Frontal cortex (tissue), 4 donors: ENCODE data around the gene MISP. TPM values are rescaled to one million over a fixed set of nuclear protein-coding genes. Genes with fewer than 3 reads are reported as not detected.
A peak's percentile ranks its signal among the peaks of the same experiment; 100 is the strongest.
"Not testable (repeated sequence)": the region's sequence is repeated elsewhere in the genome, so short reads cannot be mapped to it uniquely, and the experiment has no call there.

Experiments
- DNase-seq, 2 donors: peaks; one replicate each; pipeline ENCODE4 v3.0.0; 2012; ENCODE audit warnings: low spot score in 2 of 2
- FAIRE-seq: peaks from 2 replicates; lab custom pipeline; 2012; peaks lifted over from hg19 to GRCh38; lab: Jason Lieb, UNC
- total RNA-seq: library from RNA; depleted of rRNA; stranded (reverse); fragments of >200 nt; gene quantifications from one replicate; pipeline ENCODE4 v1.2.3, GENCODE V29; 2014
- donor health status: control.
- donor health status: control.
- donor health status: control.

MISP gene, protein sequence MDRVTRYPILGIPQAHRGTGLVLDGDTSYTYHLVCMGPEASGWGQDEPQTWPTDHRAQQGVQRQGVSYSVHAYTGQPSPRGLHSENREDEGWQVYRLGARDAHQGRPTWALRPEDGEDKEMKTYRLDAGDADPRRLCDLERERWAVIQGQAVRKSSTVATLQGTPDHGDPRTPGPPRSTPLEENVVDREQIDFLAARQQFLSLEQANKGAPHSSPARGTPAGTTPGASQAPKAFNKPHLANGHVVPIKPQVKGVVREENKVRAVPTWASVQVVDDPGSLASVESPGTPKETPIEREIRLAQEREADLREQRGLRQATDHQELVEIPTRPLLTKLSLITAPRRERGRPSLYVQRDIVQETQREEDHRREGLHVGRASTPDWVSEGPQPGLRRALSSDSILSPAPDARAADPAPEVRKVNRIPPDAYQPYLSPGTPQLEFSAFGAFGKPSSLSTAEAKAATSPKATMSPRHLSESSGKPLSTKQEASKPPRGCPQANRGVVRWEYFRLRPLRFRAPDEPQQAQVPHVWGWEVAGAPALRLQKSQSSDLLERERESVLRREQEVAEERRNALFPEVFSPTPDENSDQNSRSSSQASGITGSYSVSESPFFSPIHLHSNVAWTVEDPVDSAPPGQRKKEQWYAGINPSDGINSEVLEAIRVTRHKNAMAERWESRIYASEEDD
- 0.41 TPM for total RNA-seq

GRCh38 chr19:750640-751423, at the start of gene MISP:
Gene MISP, plus strand, starts transcription at chr19:751112. Its CDS starts 5,835 bp downstream, at chr19:756947.
- no peak for DNase-seq
- no peak for FAIRE-seq

GRCh38 chr19:702847-703246, 48.1 kb upstream of the MISP start:
- FAIRE-seq, DNase-seq: not testable (repeated sequence)

DNA sequence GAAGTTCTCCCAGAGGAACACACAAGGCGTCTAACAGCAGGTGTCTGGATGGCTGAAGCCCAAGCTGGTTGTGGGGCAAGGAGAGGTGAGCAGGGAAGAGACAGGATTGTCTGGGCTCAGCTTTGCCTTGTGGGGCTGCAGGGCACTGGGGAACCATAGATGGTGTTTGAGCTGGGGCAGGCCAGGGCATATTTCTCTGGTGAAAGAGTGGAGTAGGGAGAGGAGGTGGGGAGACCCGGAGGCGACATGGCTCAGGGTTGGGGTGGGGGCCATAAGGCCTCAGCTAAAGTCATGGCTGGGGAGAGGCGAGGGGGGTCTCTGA, 47.6 kb upstream of the MISP start:
- no peak for DNase-seq
- no peak for FAIRE-seq

- DNase-seq (peak in 1 of 2 donors; percentile 57), FAIRE-seq (no peak)
Observed at GRCh38 chr19:703651-704446, 47.1 kb upstream of the MISP start.

GRCh38 chr19:704447-704741, 46.5 kb upstream of the MISP start:
- DNase-seq (no peak), FAIRE-seq (no peak)

DNA sequence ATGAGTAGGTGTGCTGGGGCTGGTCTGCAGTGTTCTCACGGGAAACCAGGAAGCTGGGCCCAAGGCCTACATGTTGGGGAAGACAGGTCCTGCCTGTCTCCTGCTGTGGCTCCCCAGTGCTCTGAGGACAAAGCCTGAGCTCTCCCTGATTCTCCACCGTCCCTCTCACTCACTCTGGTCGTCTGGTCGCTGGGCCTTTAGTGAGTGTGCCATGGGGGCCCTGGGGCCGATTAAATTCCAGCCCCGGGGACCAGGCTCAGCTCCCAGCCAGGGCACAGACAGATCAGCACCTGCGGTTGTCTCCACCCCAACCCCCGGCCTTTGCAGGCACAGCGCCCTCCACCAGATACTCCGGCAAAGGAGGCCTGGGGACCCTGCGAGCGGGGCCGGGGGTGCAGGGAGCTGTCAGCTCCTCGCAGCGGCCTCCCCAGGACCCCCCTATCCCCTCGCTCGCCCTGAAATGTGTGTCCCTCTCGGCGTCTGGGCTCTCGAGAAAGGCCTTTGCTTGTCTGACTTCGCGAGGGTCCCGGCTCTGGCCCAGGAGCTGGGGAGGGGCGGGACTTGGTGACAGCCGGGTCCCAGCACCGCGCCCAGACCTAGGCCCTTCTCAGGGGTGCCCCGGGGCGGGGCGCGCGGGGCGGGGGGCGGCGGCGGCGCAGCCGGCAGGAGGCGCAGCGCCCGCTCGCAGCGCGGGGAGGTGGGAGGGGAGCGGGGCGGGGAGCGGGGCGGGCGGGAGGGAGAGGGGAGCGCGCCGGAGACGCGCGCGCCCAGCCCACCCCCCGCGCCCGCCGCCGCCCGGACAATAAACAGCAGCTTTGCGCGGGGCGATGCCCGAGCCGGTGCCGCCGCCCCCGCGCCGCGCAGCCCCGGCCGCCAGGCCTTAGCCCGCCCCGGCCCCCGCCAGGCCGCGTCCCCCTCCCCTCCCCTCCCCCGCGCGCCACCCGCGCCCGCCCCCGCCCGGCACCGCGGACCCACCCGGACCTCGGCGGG, 42.5 kb upstream of the MISP start, which contains the start of gene PALM:
PALM (plus strand) TSS at position 782 of the 990 bp plus-strand sequence. CDS start 212 bp downstream, outside the sequence.
- FAIRE-seq: no peak

GRCh38 chr19:709196-709964, 41.5 kb upstream of the MISP start:
- FAIRE-seq (no peak), DNase-seq (no peak)

More for the DNA sequence above, 42.5 kb upstream of the MISP start, which contains the start of gene PALM:
- DNase-seq: peak; percentile 58 to 71

GRCh38 chr19:709965-710571, 40.8 kb upstream of the MISP start:
- no peak for DNase-seq
- FAIRE-seq: no peak

DNA sequence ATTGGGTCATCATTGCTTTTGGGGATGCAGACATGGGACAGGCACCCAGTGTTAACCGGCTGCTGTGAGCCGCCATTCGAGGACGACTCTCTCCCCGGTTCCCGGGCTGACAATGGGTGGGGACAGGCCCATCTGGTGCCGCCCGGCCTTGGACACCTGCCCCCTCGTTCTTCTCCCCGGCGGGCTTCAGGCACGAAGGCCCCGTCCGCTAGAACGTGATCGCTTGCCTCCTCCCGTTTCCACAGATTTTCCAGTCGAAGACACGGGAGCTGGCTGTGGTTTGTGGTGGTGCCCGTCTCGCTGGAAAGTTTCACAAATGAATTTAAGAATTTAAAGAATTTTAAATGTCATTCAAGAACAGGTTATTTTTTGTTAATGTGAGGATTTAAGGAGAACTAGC, 40.1 kb upstream of the MISP start:
- no peak for DNase-seq

GRCh38 chr19:711254-711653, 39.7 kb upstream of the MISP start:
- FAIRE-seq: no peak
- no peak for DNase-seq

More for the DNA sequence above, 40.1 kb upstream of the MISP start:
- no peak for FAIRE-seq

DNA sequence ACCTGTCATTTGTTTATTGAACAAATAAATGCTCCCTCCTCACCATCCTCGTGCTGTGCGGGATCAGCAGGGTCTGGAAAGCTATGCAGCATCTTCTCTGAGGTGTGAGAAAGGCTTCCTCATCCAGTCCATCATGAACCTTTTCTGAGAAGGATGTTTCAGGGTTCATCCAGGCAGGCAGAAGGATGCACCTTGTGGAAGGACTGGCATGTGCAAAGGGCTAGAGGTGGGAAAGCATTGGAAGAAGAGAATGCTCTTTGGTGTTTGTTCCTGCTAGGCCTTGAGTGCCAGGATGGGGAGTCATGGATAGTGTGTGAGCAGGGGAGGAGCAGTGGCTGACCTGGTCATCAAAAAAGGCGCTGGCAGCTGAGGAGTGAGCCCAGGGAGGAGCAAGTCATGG, 35.6 kb upstream of the MISP start:
- DNase-seq (no peak), FAIRE-seq (no peak)

DNA sequence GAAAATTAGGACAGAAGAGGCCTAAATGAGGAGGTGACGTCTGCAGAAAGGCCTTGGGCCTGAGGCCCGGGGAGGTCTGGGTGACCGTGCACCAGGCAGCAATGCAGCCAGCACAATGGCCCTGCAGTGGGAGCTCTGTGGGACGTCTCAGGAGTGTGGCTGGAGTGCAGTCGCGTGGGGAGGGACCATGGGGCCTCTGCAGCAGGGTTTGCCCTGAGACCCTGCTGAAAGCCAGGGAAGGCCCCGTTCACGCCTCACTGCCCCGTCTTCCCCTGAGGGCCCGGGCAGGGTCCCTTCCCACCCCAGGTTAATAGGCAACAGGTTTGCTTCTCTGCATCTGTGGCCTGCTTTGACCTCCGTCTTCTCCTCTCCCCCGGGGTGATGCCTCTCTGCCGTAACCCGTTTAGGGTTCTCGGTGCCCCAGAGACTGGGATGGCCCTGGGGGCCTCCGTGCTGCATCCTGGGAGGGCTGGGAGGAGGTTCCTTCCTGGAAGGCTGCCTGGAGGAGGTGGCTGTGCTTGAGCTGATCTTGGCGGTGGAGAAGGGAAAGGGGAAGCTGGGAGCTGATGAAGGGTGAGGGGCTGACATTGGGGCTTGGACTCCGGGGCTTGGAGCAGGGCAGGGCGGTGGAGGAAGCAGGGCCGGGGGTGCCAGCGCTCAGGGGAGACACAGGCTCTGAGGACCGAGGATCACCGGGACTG, 32.5 kb upstream of the MISP start:
- FAIRE-seq: no peak
- no peak for DNase-seq

- DNase-seq (peak in 1 of 2 donors; percentile 61), FAIRE-seq (no peak)
Observed at GRCh38 chr19:718991-719512, 31.9 kb upstream of the MISP start.

GRCh38 chr19:719636-720344, 31.1 kb upstream of the MISP start:
- FAIRE-seq: no peak

GRCh38 chr19:720345-721160, 30.4 kb upstream of the MISP start:
- DNase-seq (peak; percentile 82 to 87), FAIRE-seq (no peak)

More at GRCh38 chr19:719636-720344, 31.1 kb upstream of the MISP start:
- DNase-seq: peak; percentile 89 to 91
